ENCODE measurements around the gene SNRNP27.
"Not testable (repeated sequence)": the region's sequence is repeated elsewhere in the genome, so short reads cannot be mapped to it uniquely, and the experiment has no call there.

The SNRNP27 gene, protein sequence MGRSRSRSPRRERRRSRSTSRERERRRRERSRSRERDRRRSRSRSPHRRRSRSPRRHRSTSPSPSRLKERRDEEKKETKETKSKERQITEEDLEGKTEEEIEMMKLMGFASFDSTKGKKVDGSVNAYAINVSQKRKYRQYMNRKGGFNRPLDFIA

DNA sequence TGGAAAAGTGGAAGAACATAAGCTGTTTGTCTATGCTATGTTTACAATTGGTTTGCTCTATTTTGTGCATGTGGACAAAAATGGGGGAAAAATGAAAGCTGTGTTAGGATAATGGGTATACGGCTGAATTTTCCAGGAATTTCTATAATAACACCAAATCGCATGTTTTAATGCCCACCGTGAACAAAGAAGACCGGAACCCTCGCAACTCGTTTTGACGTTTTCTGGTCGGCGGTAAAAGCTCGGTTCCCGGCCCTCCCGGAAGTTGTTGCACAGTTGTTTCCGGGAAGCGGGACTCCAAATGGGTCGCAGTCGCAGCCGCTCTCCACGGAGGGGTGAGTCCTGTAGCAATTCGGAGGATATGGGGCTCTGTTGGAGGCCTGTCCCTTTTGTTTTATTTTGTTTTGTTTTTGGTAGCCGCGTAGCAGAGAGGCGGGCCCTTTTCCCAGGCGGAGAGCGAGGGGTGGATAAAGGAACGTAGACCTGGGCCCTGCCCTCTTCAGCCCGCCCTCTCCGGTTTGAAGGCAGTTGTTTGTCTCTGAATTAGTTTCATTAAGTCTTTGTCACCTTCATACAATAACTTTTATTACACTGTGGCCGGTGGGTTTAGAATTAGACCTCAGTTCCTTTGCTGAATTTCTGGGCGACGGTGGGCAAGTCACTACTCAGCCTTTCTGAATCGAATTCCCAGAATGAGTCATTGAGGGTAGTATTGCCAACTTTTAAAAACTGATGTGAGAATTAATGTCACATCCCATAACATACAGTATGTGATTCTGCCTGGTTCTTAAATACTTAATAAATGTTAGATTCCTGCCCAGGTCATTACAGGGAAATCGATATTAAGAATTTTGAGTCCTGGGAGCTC lies at the start of gene SNRNP27:
TSS of gene SNRNP27 (plus strand) at position 273 of the 868 bp plus-strand sequence. CDS start at position 302, 29 bp downstream.
- DNase-seq, result peak; percentile 85

DNA sequence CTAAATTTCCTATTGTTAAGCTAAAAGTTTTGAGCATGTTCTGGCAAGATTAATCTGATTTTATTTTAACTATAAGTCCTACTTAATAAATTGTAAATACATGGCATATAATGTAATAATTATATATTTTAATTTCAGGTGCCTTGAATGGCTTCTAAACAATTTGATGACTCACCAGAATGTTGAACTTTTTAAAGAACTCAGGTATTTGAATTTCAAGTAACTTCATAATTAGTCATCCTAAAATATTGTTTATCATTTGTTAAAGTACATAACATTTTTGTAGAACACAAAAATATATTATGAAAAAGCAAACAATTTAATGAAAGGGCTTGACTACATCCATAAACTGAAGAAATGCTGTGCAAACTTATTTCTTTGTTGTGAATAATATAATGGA lies 49.8 kb upstream of the SNRNP27 start:
- no peak for DNase-seq

DNA sequence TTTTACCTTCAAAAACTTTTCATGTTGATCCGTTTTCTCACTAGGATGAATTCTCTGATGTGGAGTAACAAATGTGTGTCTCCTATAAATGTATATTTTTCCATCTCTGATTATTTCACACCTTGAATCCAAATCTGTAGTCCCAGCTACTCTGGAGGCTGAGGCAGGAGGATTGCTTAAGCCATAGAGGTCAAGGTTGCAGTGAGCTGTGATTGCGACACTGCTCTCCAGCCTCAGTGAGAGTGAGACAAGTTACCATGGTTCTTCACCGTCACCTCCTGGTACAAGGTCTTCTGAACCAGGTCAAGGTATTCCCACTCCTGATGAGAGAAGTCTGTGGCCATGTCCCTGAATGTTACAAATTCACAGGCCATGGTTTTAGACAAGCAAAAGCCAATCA lies 49.2 kb upstream of the SNRNP27 start:
- DNase-seq, result no peak

DNA sequence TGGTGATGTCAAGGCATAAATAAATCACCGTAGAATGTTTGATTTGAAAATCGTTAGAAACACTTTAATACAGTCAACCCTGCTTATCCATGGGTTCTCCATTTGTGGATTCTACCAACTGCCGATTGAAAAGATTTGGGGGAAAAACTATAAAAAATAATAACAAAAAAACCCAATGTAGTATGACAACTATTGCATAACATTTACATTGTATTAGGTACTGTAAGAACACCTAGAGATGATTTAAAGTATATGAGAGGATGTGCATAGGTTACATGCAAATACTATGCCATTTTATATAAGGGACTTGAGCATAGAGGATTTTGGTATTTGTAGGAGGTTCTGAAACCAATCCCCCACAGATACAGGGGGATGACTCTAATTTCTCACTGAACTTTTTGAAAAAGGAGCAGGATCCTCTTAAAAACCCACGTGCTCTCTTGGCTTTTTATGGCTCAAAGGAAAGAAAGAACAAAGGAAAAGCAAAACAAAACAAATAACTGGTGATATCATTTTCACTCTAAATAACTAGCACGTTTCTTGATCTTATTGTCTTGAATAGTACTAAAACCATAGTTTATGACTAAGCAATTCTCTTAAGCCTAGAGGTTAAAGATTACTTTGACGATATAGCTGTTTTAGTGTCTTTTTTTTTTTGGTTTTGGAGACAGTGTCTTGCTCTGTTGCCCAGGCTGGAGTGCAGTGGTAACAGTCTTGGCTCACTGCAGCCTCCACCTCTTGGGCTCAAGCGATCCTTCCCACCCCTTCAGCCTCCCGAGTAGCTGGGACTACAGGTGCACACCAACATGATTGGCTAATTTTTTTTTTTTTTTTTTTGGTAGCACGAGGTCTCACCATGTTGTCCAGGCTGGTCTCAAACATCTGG lies 47.3 kb upstream of the SNRNP27 start:
- no peak for DNase-seq

DNA sequence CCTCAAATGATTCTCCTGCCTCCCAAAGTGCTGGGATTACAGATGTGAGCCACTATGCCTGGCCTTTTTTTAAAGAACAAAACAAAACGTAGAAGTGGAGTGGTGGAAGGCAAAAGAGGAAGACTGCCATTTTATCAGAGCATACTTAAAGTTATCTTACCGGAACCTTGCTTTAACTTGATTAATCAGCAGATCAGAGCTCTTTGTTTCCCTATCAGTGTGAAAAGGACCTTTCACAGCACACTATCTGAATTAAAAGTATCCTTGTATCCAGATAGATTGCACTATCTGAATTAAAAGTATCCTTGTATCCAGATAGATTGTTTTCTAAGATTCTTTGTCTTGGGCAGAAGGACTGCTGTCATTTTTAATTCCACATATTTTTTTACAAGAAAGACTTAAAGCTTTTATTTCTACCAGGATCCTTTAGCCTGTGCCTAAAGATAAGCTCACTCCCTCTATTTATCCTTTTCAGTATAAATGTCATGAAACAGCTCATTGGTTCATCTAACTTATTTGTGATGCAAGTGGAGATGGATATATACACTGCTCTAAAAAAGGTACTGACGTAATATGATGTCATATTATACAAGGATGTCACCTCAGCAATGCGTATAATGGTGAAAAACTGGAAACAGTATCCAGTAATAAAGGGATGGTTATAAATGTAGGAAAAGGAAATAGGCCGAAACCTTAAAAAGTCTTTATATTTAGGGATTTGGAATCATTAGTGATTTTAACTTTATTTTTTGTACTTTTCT lies 46.5 kb upstream of the SNRNP27 start:
- no peak for DNase-seq

DNA sequence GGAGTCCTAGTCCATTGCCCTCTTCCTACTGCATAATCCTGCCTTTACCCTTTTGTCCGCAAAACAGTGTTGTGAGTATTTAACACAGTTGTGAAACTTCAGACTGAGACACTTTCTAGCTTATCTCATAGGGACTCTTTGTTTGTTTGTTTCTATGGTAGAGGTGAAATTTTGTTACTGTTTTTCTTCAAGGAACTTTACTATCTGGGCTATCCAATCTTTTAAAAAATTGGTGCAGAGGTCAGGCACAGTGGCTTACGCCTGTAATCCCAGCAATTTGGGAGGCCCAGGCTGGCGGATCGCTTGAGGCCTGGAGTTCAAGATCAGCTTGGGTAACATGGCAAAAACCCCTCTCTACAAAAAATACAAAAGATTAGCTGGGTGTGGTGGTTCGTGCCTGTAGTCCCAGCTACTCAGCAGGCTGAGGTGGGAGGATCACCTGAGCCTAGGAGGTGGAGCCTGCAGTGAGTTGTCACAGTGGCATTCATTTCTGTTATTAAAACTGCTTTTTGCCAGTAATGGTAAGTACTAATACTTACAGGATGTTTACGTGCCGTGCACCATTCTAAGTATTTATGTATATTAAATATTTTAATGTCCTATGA lies 45.5 kb upstream of the SNRNP27 start:
- DNase-seq, result no peak

DNA sequence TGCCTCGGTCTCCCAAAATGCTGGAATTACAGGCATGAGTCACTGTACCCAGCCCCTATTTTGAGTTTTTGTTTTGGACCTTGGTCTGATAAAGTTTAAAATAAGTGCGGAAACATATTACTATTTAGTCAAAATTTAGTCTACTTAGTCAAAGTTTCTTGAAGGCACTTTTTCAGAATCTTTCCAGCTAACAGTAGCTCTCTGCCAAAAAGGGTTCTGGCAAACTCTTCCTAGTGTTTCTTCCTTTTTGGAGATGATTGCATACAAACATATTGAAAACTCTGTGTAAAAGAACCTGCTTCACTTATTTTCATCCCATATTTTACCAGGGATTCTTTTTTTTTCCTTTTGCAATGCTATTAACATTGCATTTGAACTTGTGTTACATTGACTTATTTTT lies 35.5 kb upstream of the SNRNP27 start:
- DNase-seq, result no peak

DNA sequence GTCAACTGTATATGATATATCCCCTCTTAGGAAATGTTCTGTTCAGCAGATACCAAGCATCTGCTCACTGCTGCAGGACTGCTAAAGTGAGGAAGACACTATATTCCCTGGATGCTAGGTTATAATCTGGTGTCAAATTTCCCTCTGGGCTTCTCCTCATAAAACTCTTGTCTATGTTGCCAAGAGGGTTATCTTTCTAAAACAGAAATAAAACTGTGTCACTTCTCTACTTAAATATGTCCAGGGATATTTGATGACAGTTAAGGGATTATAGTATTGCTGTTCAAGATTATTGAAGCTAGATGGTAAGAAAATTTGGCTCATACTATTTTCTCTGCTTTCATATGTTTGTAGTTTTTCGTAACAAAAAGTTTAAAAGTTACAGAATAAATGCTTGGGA lies 30.5 kb upstream of the SNRNP27 start:
- no peak for DNase-seq

DNA sequence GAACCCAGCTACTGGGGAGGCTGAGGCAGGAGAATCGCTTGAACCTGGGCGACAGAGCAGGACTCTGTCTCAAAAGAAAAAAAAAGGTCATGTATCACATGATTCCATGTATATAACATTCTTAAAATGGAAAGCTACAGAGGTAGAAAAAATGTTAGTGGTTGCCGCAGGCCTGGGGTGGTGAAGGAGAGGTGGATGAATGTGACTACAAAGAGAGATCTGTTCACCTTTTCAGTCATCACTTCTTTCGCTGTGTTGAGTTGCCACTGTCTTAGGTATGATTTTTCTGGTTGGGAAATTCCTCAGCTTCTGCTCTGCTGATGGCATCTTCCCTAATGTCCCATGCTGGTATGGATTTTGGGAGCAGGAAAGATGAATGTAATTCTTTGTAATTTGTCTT lies 5.3 kb upstream of the SNRNP27 start:
- DNase-seq, result no peak

DNA sequence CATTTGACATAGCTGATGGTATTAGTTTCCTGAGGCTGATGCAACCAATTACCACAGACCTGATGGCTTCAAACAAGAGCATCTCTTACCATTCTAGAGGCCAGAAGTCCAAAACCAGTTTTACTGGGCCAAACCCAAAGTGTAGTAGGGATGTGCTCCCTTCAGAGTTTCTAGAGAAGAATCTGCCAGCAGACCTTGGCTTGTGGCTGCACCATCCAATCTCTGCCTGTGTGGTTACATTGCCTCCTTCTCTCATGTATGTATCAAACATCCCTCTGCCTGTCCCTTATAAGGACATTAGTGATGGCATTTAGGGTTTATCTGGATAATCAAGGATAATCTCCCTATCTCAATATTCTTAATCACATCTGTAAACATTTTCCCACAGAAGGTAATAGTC lies 4.5 kb upstream of the SNRNP27 start:
- no peak for DNase-seq

DNA sequence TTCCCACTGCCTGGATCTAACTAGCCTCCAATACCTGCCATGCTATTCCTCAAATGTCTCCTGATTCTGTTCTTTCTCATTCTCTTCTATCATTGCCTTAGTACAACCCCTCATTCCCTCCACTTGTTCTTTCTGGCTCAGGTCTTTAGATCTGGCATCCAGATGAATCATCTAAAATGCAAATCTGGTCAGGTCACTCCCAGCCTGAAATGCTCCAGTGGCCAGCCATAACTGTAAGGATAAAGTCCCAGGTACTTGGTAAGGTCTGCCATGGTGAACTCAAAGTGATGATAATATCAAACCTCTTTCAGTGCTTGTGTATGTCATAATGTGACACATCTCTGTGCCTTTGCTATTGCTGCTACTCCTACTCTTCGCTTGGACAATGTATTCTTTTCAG lies 2.9 kb upstream of the SNRNP27 start:
- no peak for DNase-seq

DNA sequence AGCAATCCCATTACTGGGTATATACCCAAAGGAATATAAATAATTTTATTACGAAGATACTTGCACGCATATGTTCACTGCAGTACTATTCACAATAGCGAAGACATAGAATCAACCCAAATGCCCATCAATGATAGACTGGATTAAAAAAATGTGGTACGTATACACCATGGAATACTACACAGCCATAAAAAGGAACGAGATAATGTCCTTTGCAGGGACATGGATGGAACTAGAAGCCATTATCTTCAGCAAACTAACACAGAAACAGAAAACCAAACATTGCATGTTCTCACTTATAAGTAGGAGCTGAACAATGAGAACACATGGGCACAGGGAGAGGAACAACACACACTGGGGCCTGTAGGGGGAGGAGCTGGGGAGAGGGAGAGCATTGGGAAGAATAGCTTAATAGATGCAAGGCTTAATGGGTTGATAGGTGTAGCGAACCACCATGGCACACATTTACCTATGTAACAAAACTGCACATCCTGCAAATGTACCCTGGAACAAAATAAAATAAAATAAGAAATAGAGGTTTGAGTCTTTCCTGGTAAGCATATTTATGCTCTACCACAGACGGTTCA lies 825 bp upstream of the SNRNP27 start:
- DNase-seq, result not testable (repeated sequence)

DNA sequence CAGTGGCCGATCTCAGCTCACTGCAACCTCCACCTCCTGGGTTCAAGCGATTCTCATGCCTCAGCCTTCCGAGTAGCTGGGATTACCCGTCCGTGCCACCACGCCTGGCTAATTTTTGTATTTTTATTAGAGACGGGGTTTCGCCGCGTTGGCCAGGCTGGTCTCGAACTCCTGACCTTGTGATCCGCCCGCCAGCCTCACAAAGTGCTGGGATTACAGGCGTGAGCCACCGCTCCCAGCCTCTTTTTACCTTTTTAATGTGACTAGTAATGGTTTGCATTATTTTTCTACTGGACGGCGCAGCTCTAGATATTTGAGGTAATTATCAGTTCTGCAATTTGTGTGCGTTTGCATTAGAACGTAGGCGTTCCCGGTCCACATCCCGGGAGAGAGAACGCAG lies 981 bp downstream of the SNRNP27 start:
- not testable (repeated sequence) for DNase-seq

DNA sequence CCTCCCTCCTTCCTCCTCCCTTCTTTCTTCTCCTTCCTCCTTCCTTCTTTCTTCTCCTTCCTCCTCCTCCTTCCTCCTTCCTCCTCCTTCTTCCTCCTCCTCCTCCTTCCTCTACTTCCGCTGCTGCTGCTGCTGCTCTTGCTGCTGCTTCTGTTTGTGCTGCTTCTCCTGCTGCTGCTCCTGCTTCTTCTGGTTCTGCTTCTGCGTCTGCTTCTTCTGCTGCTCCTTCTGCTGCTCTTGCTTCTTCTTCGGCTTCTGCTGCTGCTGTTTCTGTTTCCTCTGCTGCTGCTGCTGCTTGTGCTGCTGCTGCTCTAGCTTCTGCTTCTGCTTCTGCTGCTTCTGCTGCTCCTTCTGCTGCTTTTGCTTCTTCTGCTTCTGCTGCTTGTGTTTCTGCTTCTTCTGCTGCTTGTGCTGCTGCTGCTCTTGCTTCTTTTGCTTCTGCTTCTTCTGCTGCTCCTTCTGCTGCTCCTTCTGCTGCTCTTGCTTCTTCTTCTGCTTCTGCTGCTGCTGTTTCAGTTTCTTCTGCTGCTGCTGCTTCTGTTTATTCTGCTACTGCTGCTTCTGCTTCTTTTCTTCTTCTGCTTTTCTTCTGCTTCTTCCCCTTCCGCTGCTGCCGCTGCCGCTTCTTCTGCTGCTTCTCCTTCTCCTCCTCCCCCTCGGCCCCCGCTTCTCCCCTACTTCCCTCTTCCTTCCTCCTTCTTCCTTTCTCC lies 8.6 kb downstream of the SNRNP27 start:
- DNase-seq, result peak; percentile 22

DNA sequence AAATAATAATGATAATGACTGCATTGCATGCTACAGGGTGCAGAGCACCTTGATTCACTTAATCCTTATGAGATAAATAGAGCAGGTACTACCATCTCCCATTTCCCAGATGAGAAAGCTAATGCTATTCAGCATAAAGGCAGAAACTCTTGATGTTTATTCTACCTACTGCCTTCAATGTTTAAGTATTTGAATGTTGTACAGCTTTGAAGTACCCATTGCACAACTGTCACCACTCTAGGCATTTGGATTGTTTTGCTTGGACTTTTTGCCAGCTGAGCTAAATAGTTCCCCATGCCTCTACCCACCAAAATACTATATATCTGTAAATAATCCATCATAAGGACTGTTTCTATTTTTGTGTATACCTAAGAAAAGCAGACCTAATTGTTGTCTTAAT lies 13.5 kb downstream of the SNRNP27 start:
- DNase-seq, result no peak

DNA sequence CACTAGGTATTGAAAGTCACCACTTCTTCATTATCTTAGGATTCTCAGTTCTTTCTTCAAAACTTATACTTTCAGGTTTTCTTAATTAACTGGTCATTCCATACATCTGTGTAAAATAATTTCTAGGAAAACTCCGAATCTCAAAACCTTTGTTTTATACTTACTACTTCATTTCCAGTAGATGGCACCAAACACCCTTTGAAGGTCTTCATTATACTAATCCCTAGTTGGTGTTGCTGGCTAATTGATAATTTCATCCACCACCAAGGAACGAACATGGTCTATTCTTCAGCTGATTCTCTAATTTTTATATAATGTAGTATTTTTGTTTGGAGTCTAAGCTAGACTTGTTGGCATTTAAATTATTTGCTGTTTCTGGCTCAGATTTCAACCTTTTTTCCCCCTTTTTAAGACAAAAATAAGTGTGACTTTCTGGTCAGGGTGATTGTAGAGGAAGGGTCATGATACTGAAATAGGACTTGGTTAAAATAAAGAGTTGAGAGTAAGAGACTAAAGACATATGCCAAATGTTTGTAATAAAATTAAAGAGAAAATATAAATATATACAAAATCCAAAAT lies 18.3 kb downstream of the SNRNP27 start:
- DNase-seq, result peak; percentile 78

DNA sequence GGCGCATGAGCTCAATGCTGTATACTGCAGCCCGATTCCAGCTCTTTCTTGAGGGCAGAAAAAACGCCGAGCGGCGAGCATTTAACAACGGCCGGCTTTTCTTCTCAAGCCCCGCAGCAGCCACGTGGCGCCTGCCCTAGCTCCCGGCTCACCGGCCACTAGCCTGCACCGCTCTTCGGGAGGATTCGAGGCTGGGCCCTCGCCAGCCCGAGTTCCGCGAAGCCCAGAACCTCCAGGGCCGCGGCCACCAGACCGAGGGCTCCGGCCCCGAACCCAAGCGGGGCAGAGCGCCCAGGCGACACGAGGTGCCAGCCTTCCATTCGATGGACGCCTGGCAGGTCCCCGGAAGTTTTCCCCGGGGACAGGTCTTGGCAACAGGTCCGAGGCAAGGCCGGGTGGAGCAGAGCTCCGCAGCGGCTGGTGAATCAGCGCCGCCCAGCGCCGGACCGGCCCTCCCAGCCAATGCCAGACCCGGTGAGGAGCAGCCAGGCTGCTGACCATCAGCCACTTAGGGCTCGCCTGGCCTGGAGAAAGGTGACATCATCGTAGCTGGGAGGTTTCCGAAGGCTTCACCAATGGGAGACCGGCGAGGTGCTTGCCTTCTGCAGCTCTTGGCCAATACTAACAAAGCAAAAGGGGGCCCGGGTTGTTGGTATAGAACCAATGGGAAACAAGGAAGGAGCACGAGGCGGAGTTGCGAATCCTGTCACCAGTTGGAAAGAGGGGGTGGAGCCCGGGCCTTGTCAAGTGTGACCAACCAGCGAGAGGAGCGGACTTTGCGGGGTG lies 20.6 kb downstream of the SNRNP27 start:
- peak; percentile 100 for DNase-seq

DNA sequence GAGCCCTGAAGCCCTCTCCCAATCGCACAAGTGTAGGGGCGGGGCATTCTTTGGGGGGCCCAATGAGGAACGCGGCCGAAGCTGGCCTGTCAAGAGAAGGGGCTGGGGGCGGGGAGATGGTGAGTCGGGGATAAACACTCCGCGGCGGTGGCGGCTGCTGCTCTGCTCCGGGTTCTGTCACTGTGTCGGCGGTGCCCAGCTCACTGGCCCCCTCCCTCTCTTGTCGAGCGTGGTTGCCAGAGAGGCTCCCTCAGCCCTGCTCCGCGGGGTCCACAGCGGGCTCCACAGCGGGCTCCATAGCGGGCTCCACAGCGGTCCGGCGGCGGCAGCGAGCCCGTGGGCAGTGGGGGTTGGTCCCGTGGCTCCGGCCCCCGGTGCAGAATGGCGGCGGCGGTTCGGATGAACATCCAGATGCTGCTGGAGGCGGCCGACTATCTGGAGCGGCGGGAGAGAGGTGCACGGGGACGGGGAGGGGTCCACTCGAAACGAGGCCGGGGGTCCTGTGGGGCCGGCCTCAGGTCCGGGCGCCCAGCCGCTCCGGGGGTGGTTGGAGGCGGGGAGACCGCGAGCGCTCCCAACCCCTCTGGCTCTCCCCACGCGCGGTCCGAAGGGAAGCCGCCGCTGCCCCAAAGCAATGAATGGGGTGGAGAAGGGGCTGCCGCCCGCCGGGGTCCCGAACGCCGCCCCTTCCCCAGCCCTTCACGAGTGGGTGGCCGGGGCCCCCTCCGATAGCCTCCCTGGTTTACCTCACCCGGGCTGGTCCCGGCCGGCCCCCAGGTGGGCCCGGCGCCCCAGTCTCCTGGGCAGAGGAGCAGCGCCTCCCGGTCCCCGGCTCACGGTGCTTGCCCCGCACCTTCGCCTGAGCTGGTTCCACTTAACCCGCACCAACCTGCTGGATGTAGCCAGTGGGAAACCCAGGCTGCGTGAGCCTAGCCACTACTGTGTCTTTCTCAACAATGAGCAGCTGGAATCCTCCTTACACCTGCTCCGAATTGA lies 21.5 kb downstream of the SNRNP27 start, which contains the start of gene MXD1:
TSS of gene MXD1 (plus strand) at position 160 of the 996 bp plus-strand sequence. CDS start at position 382, 222 bp downstream.
- no peak for DNase-seq

DNA sequence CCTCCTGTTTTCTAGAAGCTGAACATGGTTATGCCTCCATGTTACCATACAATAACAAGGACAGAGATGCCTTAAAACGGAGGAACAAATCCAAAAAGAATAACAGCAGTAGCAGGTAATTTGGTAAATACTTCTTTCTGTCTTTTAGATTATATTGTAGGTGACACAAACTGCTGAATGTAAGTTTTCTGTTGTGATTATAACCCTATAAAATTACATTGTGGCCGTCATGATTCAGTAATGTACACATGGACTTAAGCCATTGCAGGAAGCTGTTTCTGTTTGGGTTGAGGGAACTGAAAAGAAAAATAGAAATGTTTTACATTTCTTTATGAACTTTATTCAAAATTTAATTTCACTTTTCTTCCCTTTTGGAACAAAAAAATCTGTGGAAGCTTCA lies 22.4 kb downstream of the SNRNP27 start:
- DNase-seq, result no peak
